ENCODE measurements around the gene NHLRC4. TPM values are rescaled to one million over a fixed set of nuclear protein-coding genes. Genes with fewer than 3 reads are reported as not detected.
"Not testable (repeated sequence)": the region's sequence is repeated elsewhere in the genome, so short reads cannot be mapped to it uniquely, and the experiment has no call there.

NHLRC4 gene
- total RNA-seq, 1 experiment from 2014 or later = 0.06 TPM

GRCh38 chr16:596736-597060, 29.9 kb downstream of the NHLRC4 start:
- no peak for DNase-seq (ENCODE audit: low spot score)

- DNase-seq (ENCODE audit: low spot score) = not testable (repeated sequence)
Observed at GRCh38 chr16:597655-598054, 30.9 kb downstream of the NHLRC4 start.

GRCh38 chr16:598823-599739, 32.3 kb downstream of the NHLRC4 start:
- DNase-seq (ENCODE audit: low spot score) = no peak

GRCh38 chr16:600781-601180, 34.0 kb downstream of the NHLRC4 start:
- no peak for DNase-seq (ENCODE audit: low spot score)

GRCh38 chr16:603933-604332, 37.1 kb downstream of the NHLRC4 start:
- DNase-seq (ENCODE audit: low spot score) = no peak

- no peak for DNase-seq (ENCODE audit: low spot score)
Observed at GRCh38 chr16:606656-607307, 40.0 kb downstream of the NHLRC4 start.

GRCh38 chr16:608019-608418, 41.2 kb downstream of the NHLRC4 start:
- no peak for DNase-seq (ENCODE audit: low spot score)

GRCh38 chr16:609316-609715, 42.5 kb downstream of the NHLRC4 start:
- DNase-seq (ENCODE audit: low spot score) = no peak

- no peak for DNase-seq (ENCODE audit: low spot score)
Observed at GRCh38 chr16:609984-610383, 43.2 kb downstream of the NHLRC4 start.

GRCh38 chr16:610513-611381, 43.9 kb downstream of the NHLRC4 start:
- no peak for DNase-seq (ENCODE audit: low spot score)

- no peak for DNase-seq (ENCODE audit: low spot score)
Observed at GRCh38 chr16:615122-615521, 48.3 kb downstream of the NHLRC4 start.

GRCh38 chr16:616733-617586, 50.2 kb downstream of the NHLRC4 start:
- no peak for DNase-seq (ENCODE audit: low spot score)

GRCh38 chr16:617855-618254, 51.0 kb downstream of the NHLRC4 start:
- no peak for DNase-seq (ENCODE audit: low spot score)

Other genes starting within 250 kb of the NHLRC4 start
- 5.6 and 7.0 TPM in 2 replicates for gene AXIN1, start 214.3 kb upstream of the NHLRC4 start, total RNA-seq (2014; rRNA removed; shearing (Covaris generic))
- 159 and 167 TPM in 2 replicates for gene MRPL28, start 196.5 kb upstream of the NHLRC4 start, total RNA-seq (2014; rRNA removed; shearing (Covaris generic))
- 13.7 and 15.9 TPM in 2 replicates for gene PGAP6, start 185.0 kb upstream of the NHLRC4 start, total RNA-seq (2014; rRNA removed; shearing (Covaris generic))
- 87.5 and 95.3 TPM in 2 replicates for gene NME4, start 169.8 kb upstream of the NHLRC4 start, total RNA-seq (2014; rRNA removed; shearing (Covaris generic))
- 5.9 and 8.7 TPM in 2 replicates for gene DECR2, start 165.1 kb upstream of the NHLRC4 start, total RNA-seq (2014; rRNA removed; shearing (Covaris generic))
- 5.4 and 11.5 TPM in 2 replicates for gene RAB11FIP3, start 141.4 kb upstream of the NHLRC4 start, total RNA-seq (2014; rRNA removed; shearing (Covaris generic))
- gene CAPN15, start 39.3 kb upstream of the NHLRC4 start, total RNA-seq (2014; rRNA removed; shearing (Covaris generic)) = 4.4 and 8.3 TPM in 2 replicates
- not detected in 2 replicates for gene PRR35, start 6.6 kb upstream of the NHLRC4 start, total RNA-seq (2014; rRNA removed; shearing (Covaris generic))
- 7.6 and 7.7 TPM in 2 replicates for gene PIGQ, start 3.0 kb downstream of the NHLRC4 start, total RNA-seq (2014; rRNA removed; shearing (Covaris generic))
- gene RAB40C, start 23.1 kb downstream of the NHLRC4 start, total RNA-seq (2014; rRNA removed; shearing (Covaris generic)) = 4.4 and 5.1 TPM in 2 replicates
- not detected in 2 replicates for gene WFIKKN1, start 64.0 kb downstream of the NHLRC4 start, total RNA-seq (2014; rRNA removed; shearing (Covaris generic))
- 85.7 and 112 TPM in 2 replicates for gene METTL26, start 69.3 kb downstream of the NHLRC4 start, total RNA-seq (2014; rRNA removed; shearing (Covaris generic))
- 11.9 and 14.5 TPM in 2 replicates for gene MCRIP2, start 74.8 kb downstream of the NHLRC4 start, total RNA-seq (2014; rRNA removed; shearing (Covaris generic))
- 2.5 and 4.8 TPM in 2 replicates for gene WDR90, start 82.4 kb downstream of the NHLRC4 start, total RNA-seq (2014; rRNA removed; shearing (Covaris generic))
- 6.5 and 32.0 TPM in 2 replicates for gene RHOT2, start 101.1 kb downstream of the NHLRC4 start, total RNA-seq (2014; rRNA removed; shearing (Covaris generic))
- gene RHBDL1, start 108.7 kb downstream of the NHLRC4 start, total RNA-seq (2014; rRNA removed; shearing (Covaris generic)) = 0.31 and 3.8 TPM in 2 replicates
- gene STUB1, start 113.4 kb downstream of the NHLRC4 start, total RNA-seq (2014; rRNA removed; shearing (Covaris generic)) = 102 and 123 TPM in 2 replicates
- gene JMJD8, start 117.3 kb downstream of the NHLRC4 start, total RNA-seq (2014; rRNA removed; shearing (Covaris generic)) = 11.3 and 18.1 TPM in 2 replicates
- 0.86 and 0.99 TPM in 2 replicates for gene WDR24, start 123.4 kb downstream of the NHLRC4 start, total RNA-seq (2014; rRNA removed; shearing (Covaris generic))
- gene FBXL16, start 138.8 kb downstream of the NHLRC4 start, total RNA-seq (2014; rRNA removed; shearing (Covaris generic)) = 1.0 and 2.2 TPM in 2 replicates
- 21.4 and 58.1 TPM in 2 replicates for gene METRN, start 148.1 kb downstream of the NHLRC4 start, total RNA-seq (2014; rRNA removed; shearing (Covaris generic))
- gene ANTKMT, start 154.1 kb downstream of the NHLRC4 start, total RNA-seq (2014; rRNA removed; shearing (Covaris generic)) = 10.9 and 22.8 TPM in 2 replicates
- gene CCDC78, start 159.4 kb downstream of the NHLRC4 start, total RNA-seq (2014; rRNA removed; shearing (Covaris generic)) = 0.23 TPM in 1 of 2 replicates, not detected in the other
- 4.1 and 14.5 TPM in 2 replicates for gene HAGHL, start 160.1 kb downstream of the NHLRC4 start, total RNA-seq (2014; rRNA removed; shearing (Covaris generic))
- 15.0 and 18.5 TPM in 2 replicates for gene CIAO3, start 174.0 kb downstream of the NHLRC4 start, total RNA-seq (2014; rRNA removed; shearing (Covaris generic))
- not detected in 2 replicates for gene MSLN, start 193.7 kb downstream of the NHLRC4 start, total RNA-seq (2014; rRNA removed; shearing (Covaris generic))
- gene RPUSD1, start 221.4 kb downstream of the NHLRC4 start, total RNA-seq (2014; rRNA removed; shearing (Covaris generic)) = 18.6 and 19.6 TPM in 2 replicates
- gene CHTF18, start 221.6 kb downstream of the NHLRC4 start, total RNA-seq (2014; rRNA removed; shearing (Covaris generic)) = 6.1 and 7.9 TPM in 2 replicates
- not detected in 2 replicates for gene GNG13, start 233.7 kb downstream of the NHLRC4 start, total RNA-seq (2014; rRNA removed; shearing (Covaris generic))

Measured in H4 (cell line).